ENCODE results near the gene ZNF474. TPM values are rescaled to one million over a fixed set of nuclear protein-coding genes. Genes with fewer than 3 reads are reported as not detected.

Gene ZNF474
- total and polyA plus RNA-seq, 2 donors: 0.09 to 0.50 TPM

DNA sequence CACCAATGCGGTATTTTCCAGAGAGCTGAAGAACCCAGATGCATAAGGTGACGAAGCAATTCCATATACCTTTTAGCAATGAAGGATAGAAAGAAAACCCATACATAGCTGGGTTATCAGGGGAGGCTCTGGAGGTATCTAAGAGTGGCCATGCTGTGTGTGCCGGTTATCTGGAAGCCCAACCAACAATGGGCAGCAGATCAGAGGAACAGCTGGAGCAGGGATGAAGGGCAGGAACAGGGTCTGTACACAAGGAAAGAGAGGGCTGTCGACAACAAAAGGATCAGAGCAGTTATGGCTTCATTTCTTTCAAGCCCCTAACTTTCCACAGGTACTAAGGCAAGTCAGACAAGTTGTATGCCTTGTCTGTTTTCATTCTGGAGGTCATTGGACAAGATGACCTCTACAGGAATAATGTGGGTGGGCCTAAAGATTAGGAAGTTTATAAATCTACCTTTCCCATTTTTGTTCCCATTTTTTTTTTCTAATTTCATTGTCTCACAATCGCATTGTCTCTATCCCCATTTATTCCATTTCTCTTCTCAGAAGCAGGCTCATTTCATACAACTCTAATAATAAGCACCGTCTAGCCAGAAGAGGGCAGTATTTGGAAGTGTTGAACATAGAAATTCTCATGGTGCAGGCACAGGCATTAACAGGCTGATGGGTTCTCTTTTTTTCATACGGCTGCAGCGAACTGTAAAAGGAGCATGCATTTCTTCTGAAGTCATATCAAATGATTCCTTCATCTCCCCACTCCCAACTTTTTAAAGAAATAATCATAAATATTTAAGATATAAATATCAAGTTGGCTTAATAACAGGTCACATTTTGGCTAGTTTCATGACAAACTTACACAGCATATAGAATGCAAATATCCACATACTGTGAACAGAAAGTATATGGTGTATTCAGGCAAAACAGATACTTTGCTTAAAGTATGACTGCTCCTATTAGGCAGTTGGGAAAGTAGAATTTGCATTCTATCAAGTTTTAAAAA is 63.5 kb downstream of the ZNF474 start:
- Histone ChIP-seq H3K36me3 (ENCODE audit: control insufficient read depth in 2 of 2, insufficient read depth in 2 of 2, low read length in 1 of 2) (no peaks in the 10 kb centered on the region), H3K4me3 (ENCODE audit: low read length in 2 of 2) (no peak overlapping the region), H3K4me1 (ENCODE audit: control insufficient read depth in 2 of 2, insufficient read depth in 2 of 2, low read length in 2 of 2) (peaks cover 0 to 1% of the 10 kb centered on the region in 2 donors), H3K27ac (ENCODE audit: low read depth in 1 of 2, low read length in 1 of 2) (no peak overlapping the region), H3K27me3 (ENCODE audit: control insufficient read depth in 2 of 2, insufficient read depth in 1 of 2, low read length in 1 of 2) (no peaks in the 10 kb centered on the region), H3K9me3 (ENCODE audit: control insufficient read depth in 2 of 2, insufficient read depth in 1 of 2, low read length in 1 of 2) (no peaks in the 10 kb centered on the region)
- WGBS: 53% methylated on average over 8 of the region's 8 CpGs
- peak; percentile 18 to 76 (median 42) for DNase-seq (ENCODE audit: low read depth in 6 of 9, low spot score in 9 of 9)

DNA sequence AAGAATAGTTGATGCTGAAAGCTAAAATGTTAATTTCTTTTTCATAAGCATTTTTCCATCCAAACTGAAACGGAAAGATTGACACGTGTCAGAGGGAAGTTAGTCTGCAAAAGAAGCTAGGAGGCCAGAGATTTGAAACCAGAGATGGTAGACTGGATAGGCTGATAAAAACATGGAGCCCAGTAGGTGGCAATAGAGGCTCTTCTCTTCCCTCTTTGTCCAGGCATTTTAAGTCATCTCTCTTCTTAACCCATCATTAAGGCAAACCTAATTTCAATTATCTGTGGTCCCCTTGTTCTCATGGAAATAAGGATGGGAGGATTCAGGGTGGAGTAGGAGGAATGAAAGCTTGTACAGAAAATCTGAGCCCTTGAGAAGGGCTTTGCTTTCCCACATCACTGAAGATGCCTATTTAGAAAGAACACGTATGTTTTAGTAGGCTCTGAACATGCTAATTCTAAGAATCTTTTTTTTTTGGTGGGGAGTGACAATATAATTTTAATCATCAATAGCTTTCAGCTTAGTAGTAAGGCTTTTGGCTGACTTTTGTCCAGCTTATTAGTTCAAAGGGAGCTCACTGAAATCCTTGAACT is 66.6 kb downstream of the ZNF474 start:
- WGBS: 36% methylated on average over 3 of the region's 3 CpGs

GRCh38 chr5:122199146-122199545 is 69.8 kb downstream of the ZNF474 start:
- no peak for DNase-seq (ENCODE audit: low read depth in 6 of 9, low spot score in 9 of 9)
- 86% methylated on average over 3 of the region's 3 CpGs for WGBS
- no peaks in the 10 kb centered on the region for H3K9me3 ChIP-seq (ENCODE audit: control insufficient read depth in 2 of 2, insufficient read depth in 1 of 2, low read length in 1 of 2)
- no peak overlapping the region for H3K27ac ChIP-seq (ENCODE audit: low read depth in 1 of 2, low read length in 1 of 2)
- H3K27me3 ChIP-seq (ENCODE audit: control insufficient read depth in 2 of 2, insufficient read depth in 1 of 2, low read length in 1 of 2): no peaks in the 10 kb centered on the region
- no peak overlapping the region for H3K4me3 ChIP-seq (ENCODE audit: low read length in 2 of 2)
- H3K4me1 ChIP-seq (ENCODE audit: control insufficient read depth in 2 of 2, insufficient read depth in 2 of 2, low read length in 2 of 2): peaks cover 0 to 5% of the 10 kb centered on the region in 2 donors
- no peaks in the 10 kb centered on the region for H3K36me3 ChIP-seq (ENCODE audit: control insufficient read depth in 2 of 2, insufficient read depth in 2 of 2, low read length in 1 of 2)

More for the DNA sequence above, 66.6 kb downstream of the ZNF474 start:
- Histone ChIP-seq H3K4me3 (ENCODE audit: low read length in 2 of 2) (no peak overlapping the region), H3K27me3 (ENCODE audit: control insufficient read depth in 2 of 2, insufficient read depth in 1 of 2, low read length in 1 of 2) (no peaks in the 10 kb centered on the region), H3K36me3 (ENCODE audit: control insufficient read depth in 2 of 2, insufficient read depth in 2 of 2, low read length in 1 of 2) (no peaks in the 10 kb centered on the region), H3K27ac (ENCODE audit: low read depth in 1 of 2, low read length in 1 of 2) (no peak overlapping the region), H3K9me3 (ENCODE audit: control insufficient read depth in 2 of 2, insufficient read depth in 1 of 2, low read length in 1 of 2) (no peaks in the 10 kb centered on the region), H3K4me1 (ENCODE audit: control insufficient read depth in 2 of 2, insufficient read depth in 2 of 2, low read length in 2 of 2) (peaks cover 0 to 5% of the 10 kb centered on the region in 2 donors)
- DNase-seq (ENCODE audit: low read depth in 6 of 9, low spot score in 9 of 9): peak in 2 of 9 donors; percentile 13 to 43

DNA sequence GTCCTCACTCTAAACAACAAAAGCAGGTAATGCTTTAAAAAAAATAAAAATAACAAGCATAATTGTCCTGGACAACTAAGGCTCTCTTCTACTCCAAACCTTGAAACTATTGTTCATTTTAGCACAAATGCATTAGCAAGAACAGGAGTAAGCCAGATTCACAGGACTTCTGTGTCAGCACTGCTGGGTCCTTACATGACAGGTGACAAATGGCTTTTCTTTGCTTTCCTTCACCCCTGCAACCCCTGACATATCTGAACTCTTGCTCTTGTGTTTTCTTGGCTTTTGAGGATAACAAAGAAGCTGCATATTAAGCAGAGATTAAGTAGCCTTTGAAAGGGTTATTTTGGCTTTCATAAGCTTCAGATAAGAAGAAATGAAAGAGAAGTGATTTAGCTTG is 71.1 kb downstream of the ZNF474 start:
- no peaks in the 10 kb centered on the region for H3K27me3 ChIP-seq (ENCODE audit: control insufficient read depth in 2 of 2, insufficient read depth in 1 of 2, low read length in 1 of 2)
- H3K4me1 ChIP-seq (ENCODE audit: control insufficient read depth in 2 of 2, insufficient read depth in 2 of 2, low read length in 2 of 2): peaks cover 0 to 5% of the 10 kb centered on the region in 2 donors
- DNase-seq (ENCODE audit: low read depth in 6 of 9, low spot score in 9 of 9): no peak
- no peaks in the 10 kb centered on the region for H3K9me3 ChIP-seq (ENCODE audit: control insufficient read depth in 2 of 2, insufficient read depth in 1 of 2, low read length in 1 of 2)
- no peak overlapping the region for H3K27ac ChIP-seq (ENCODE audit: low read depth in 1 of 2, low read length in 1 of 2)
- no peak overlapping the region for H3K4me3 ChIP-seq (ENCODE audit: low read length in 2 of 2)
- no peaks in the 10 kb centered on the region for H3K36me3 ChIP-seq (ENCODE audit: control insufficient read depth in 2 of 2, insufficient read depth in 2 of 2, low read length in 1 of 2)

GRCh38 chr5:122200865-122201264 is 71.5 kb downstream of the ZNF474 start:
- Histone ChIP-seq H3K27ac (ENCODE audit: low read depth in 1 of 2, low read length in 1 of 2) (no peak overlapping the region), H3K36me3 (ENCODE audit: control insufficient read depth in 2 of 2, insufficient read depth in 2 of 2, low read length in 1 of 2) (no peaks in the 10 kb centered on the region), H3K4me3 (ENCODE audit: low read length in 2 of 2) (no peak overlapping the region), H3K4me1 (ENCODE audit: control insufficient read depth in 2 of 2, insufficient read depth in 2 of 2, low read length in 2 of 2) (peaks cover 0 to 5% of the 10 kb centered on the region in 2 donors), H3K9me3 (ENCODE audit: control insufficient read depth in 2 of 2, insufficient read depth in 1 of 2, low read length in 1 of 2) (no peaks in the 10 kb centered on the region), H3K27me3 (ENCODE audit: control insufficient read depth in 2 of 2, insufficient read depth in 1 of 2, low read length in 1 of 2) (no peaks in the 10 kb centered on the region)
- DNase-seq (ENCODE audit: low read depth in 6 of 9, low spot score in 9 of 9): no peak
- 95% methylated on average over 3 of the region's 3 CpGs for WGBS

- Histone ChIP-seq H3K9me3 (ENCODE audit: control insufficient read depth in 2 of 2, insufficient read depth in 1 of 2, low read length in 1 of 2) (no peaks in the 10 kb centered on the region), H3K27me3 (ENCODE audit: control insufficient read depth in 2 of 2, insufficient read depth in 1 of 2, low read length in 1 of 2) (no peaks in the 10 kb centered on the region), H3K36me3 (ENCODE audit: control insufficient read depth in 2 of 2, insufficient read depth in 2 of 2, low read length in 1 of 2) (no peaks in the 10 kb centered on the region), H3K27ac (ENCODE audit: low read depth in 1 of 2, low read length in 1 of 2) (no peak overlapping the region), H3K4me1 (ENCODE audit: control insufficient read depth in 2 of 2, insufficient read depth in 2 of 2, low read length in 2 of 2) (peaks cover 0 to 5% of the 10 kb centered on the region in 2 donors), H3K4me3 (ENCODE audit: low read length in 2 of 2) (no peak overlapping the region)
- no peak for DNase-seq (ENCODE audit: low read depth in 6 of 9, low spot score in 9 of 9)
- 94% methylated on average over 3 of the region's 3 CpGs for WGBS
These were observed 72.0 kb downstream of the ZNF474 start for GRCh38 chr5:122201365-122201764.

DNA sequence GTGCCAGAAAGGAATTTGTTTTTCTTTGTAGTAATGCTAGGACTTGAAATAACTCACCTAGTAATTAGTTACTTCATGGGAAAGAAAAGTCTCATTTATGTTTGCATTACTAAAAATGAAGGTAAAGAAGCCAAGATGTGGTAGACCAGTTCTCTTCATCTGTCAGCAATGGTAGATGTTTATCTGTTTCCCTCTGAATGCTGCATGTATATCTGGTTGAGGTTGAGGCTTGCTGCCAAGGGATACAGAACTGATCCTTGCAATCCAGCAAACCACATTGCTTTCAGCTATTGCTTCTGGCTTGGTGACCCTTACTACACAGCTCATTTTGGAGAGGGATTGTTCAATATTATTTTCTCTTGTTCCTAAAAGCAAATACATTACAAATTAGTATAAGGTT is 73.6 kb downstream of the ZNF474 start:
- H3K27ac ChIP-seq (ENCODE audit: low read depth in 1 of 2, low read length in 1 of 2): no peak overlapping the region
- peak in 2 of 9 donors; percentile 18 to 36 for DNase-seq (ENCODE audit: low read depth in 6 of 9, low spot score in 9 of 9)
- peaks cover 0 to 2% of the 10 kb centered on the region in 2 donors for H3K4me1 ChIP-seq (ENCODE audit: control insufficient read depth in 2 of 2, insufficient read depth in 2 of 2, low read length in 2 of 2)
- H3K4me3 ChIP-seq (ENCODE audit: low read length in 2 of 2): no peak overlapping the region
- no peaks in the 10 kb centered on the region for H3K36me3 ChIP-seq (ENCODE audit: control insufficient read depth in 2 of 2, insufficient read depth in 2 of 2, low read length in 1 of 2)
- no peaks in the 10 kb centered on the region for H3K27me3 ChIP-seq (ENCODE audit: control insufficient read depth in 2 of 2, insufficient read depth in 1 of 2, low read length in 1 of 2)
- H3K9me3 ChIP-seq (ENCODE audit: control insufficient read depth in 2 of 2, insufficient read depth in 1 of 2, low read length in 1 of 2): no peaks in the 10 kb centered on the region
